Tibial artery (tissue), 4 donors: Measurements from ENCODE around the gene PRSS50.

Source experiments
- DNase-seq, 2 donors: peaks; one replicate each; pipeline ENCODE4 v3.0.0-alpha.2; 2019
- H3K27ac ChIP-seq, 2 donors: fragments of 200-600 bp; sonication (generic) in 1 of 2; 1 replicate in 1 of 2; 2 replicates in 1 of 2; pipeline ENCODE4 v1.5.1; 2018 to 2019; ENCODE audit warnings: mild to moderate bottlenecking in 1 of 2
- H3K27me3 ChIP-seq, 2 donors: fragments of 200-600 bp; sonication (generic) in 1 of 2; one replicate each; pipeline versions ENCODE4 v1.5.1 to v1.6.0; 2016 to 2019
- H3K36me3 ChIP-seq, 3 donors: fragments of 200-600 bp; sonication (generic) in 2 of 3; one replicate each; pipeline ENCODE4 v1.5.1; 2016 to 2019; ENCODE audit warnings: mild to moderate bottlenecking in 2 of 3
- H3K4me1 ChIP-seq, 4 donors: fragments of 200-600 bp; sonication (generic) in 2 of 4; 1 replicate in 3 of 4; 2 replicates in 1 of 4; pipeline ENCODE4 v1.5.1; 2016 to 2019
- H3K4me3 ChIP-seq, 2 donors: fragments of 200-600 bp; sonication (generic) in 1 of 2; 1 replicate in 1 of 2; 2 replicates in 1 of 2; pipeline ENCODE4 v1.5.1; 2018 to 2019; ENCODE audit warnings: mild to moderate bottlenecking in 2 of 2
- H3K9me3 ChIP-seq, 3 donors: fragments of 200-600 bp; sonication (generic) in 1 of 3; one replicate each; pipeline ENCODE4 v1.5.1; 2016 to 2019
- CTCF ChIP-seq, 2 experiments: fragments of 200-600 bp in 1 of 2; fragments of 450-650 bp in 1 of 2; IDR thresholded peaks; one replicate each; pipeline ENCODE4 v1.5.1; 2017 to 2019; ENCODE audit warnings: antibody characterized with exemption in 2 of 2, mild to moderate bottlenecking in 1 of 2, moderate library complexity in 1 of 2
- intact Hi-C: fragments of 100-400 bp; cut with DNase I; formaldehyde crosslinking; loops from one replicate; pipeline ENCODE4 v1.15.0; 2023; ENCODE audit warnings: low total_unique reads

PRSS50 gene

GRCh38 chr3:46717447-46718231, at the start of gene PRSS50:
TSS of gene PRSS50 (minus strand) at chr3:46717869. CDS start at chr3:46717824, 45 bp downstream.
- peak in 1 of 2 donors; percentile 62 for DNase-seq
- Histone ChIP-seq H3K27me3 (peaks cover 0 to 25% of the 10 kb centered on the region in 2 donors), H3K9me3 (no peaks in the 10 kb centered on the region), H3K4me1 (peaks cover 0 to 6% (median 0%) of the 10 kb centered on the region in 4 donors), H3K4me3 (no peak within 1 kb of the TSS), H3K36me3 (no peaks in the 10 kb centered on the region), H3K27ac (no peak within 1 kb of the TSS)
- TF ChIP-seq CTCF (IDR thresholded peaks at IDR 0.05): no peak
- intact Hi-C loops: loop anchor here (10.0 kb wide), 1 partner anchor 117 kb away; no protein-coding TSS in a partner anchor

GRCh38 chr3:46764206-46764605, 46.5 kb upstream of the PRSS50 start:
- no peak for DNase-seq
- TF ChIP-seq CTCF (IDR thresholded peaks at IDR 0.05): no peak
- Histone ChIP-seq H3K36me3 (peaks cover 0 to 4% (median 0%) of the 10 kb centered on the region in 3 donors), H3K4me1 (no peaks in the 10 kb centered on the region), H3K27ac (no peak overlapping the region), H3K27me3 (no peaks in the 10 kb centered on the region), H3K9me3 (peaks cover 3 to 45% (median 34%) of the 10 kb centered on the region in 3 donors), H3K4me3 (no peak overlapping the region)
- intact Hi-C loops: no loop called here

GRCh38 chr3:46763178-46763577, 45.5 kb upstream of the PRSS50 start:
- intact Hi-C loops: no loop called here
- Histone ChIP-seq H3K9me3 (peaks cover 3 to 39% (median 25%) of the 10 kb centered on the region in 3 donors), H3K4me3 (no peak overlapping the region), H3K27ac (no peak overlapping the region), H3K36me3 (peaks cover 0 to 4% (median 0%) of the 10 kb centered on the region in 3 donors), H3K27me3 (no peaks in the 10 kb centered on the region), H3K4me1 (no peaks in the 10 kb centered on the region)
- DNase-seq: no peak
- TF ChIP-seq CTCF (IDR thresholded peaks at IDR 0.05): no peak

- Histone ChIP-seq H3K27ac (no peak overlapping the region), H3K36me3 (peaks cover 0 to under 1% (median 0%) of the 10 kb centered on the region in 3 donors), H3K4me1 (no peaks in the 10 kb centered on the region), H3K27me3 (no peaks in the 10 kb centered on the region), H3K9me3 (peaks cover 2 to 12% (median 3%) of the 10 kb centered on the region in 3 donors), H3K4me3 (no peak overlapping the region)
- no peak for DNase-seq
- no peak for TF ChIP-seq CTCF (IDR thresholded peaks at IDR 0.05)
- intact Hi-C loops: no loop called here
Observed at GRCh38 chr3:46759239-46760167, 41.8 kb upstream of the PRSS50 start.

- intact Hi-C loops: no loop called here
- no peaks in the 10 kb centered on the region for H3K4me1 ChIP-seq
- no peak for TF ChIP-seq CTCF (IDR thresholded peaks at IDR 0.05)
- H3K4me3 ChIP-seq: no peak overlapping the region
- DNase-seq: no peak
- H3K27me3 ChIP-seq: no peaks in the 10 kb centered on the region
- H3K36me3 ChIP-seq: no peaks in the 10 kb centered on the region
- H3K27ac ChIP-seq: no peak overlapping the region
- H3K9me3 ChIP-seq: no peaks in the 10 kb centered on the region
Observed at GRCh38 chr3:46756642-46757041, 39.0 kb upstream of the PRSS50 start.
